NCI-H748 (cell line): ENCODE measurements around the gene PAQR5.
"Not testable (repeated sequence)": the region's sequence is repeated elsewhere in the genome, so short reads cannot be mapped to it uniquely, and the experiment has no call there.

Experiments
- DNase-seq: peaks from one replicate; lab custom pipeline; 2025; ENCODE audit not compliant: unreplicated experiment; lab: John Stamatoyannopoulos, UW

PAQR5 gene

GRCh38 chr15:69292826-69293420, 5.8 kb upstream of the PAQR5 start:
- no peak for DNase-seq

GRCh38 chr15:69293741-69294615, 4.7 kb upstream of the PAQR5 start:
- DNase-seq: no peak

- DNase-seq: no peak
Observed at GRCh38 chr15:69296606-69297005, 2.1 kb upstream of the PAQR5 start.

- DNase-seq: no peak
Observed at GRCh38 chr15:69297642-69298353, 914 bp upstream of the PAQR5 start.

GRCh38 chr15:69298354-69298696, 387 bp upstream of the PAQR5 start:
- DNase-seq: no peak

- no peak for DNase-seq
Observed at GRCh38 chr15:69299451-69299886, 757 bp downstream of the PAQR5 start.

GRCh38 chr15:69299943-69300588, 1.4 kb downstream of the PAQR5 start:
- DNase-seq: peak; percentile 33

- not testable (repeated sequence) for DNase-seq
Observed at GRCh38 chr15:69301101-69301500, 2.4 kb downstream of the PAQR5 start.

GRCh38 chr15:69302087-69302486, 3.4 kb downstream of the PAQR5 start:
- not testable (repeated sequence) for DNase-seq

GRCh38 chr15:69302929-69303328, 4.2 kb downstream of the PAQR5 start:
- no peak for DNase-seq

GRCh38 chr15:69303337-69304181, 4.8 kb downstream of the PAQR5 start:
- DNase-seq: no peak

GRCh38 chr15:69304182-69304545, 5.5 kb downstream of the PAQR5 start:
- DNase-seq: no peak

- no peak for DNase-seq
Observed at GRCh38 chr15:69305204-69305931, 6.7 kb downstream of the PAQR5 start.

- DNase-seq: no peak
Observed at GRCh38 chr15:69305933-69306568, 7.3 kb downstream of the PAQR5 start.

- DNase-seq: no peak
Observed at GRCh38 chr15:69307939-69308338, 9.2 kb downstream of the PAQR5 start.

- no peak for DNase-seq
Observed at GRCh38 chr15:69308949-69309348, 10.2 kb downstream of the PAQR5 start.

- no peak for DNase-seq
Observed at GRCh38 chr15:69311319-69311721, 12.6 kb downstream of the PAQR5 start.

- DNase-seq: no peak
Observed at GRCh38 chr15:69313432-69314000, 14.8 kb downstream of the PAQR5 start.

- no peak for DNase-seq
Observed at GRCh38 chr15:69314131-69314530, 15.4 kb downstream of the PAQR5 start.
